ENCODE data around the gene KAZN.

KAZN gene

DNA sequence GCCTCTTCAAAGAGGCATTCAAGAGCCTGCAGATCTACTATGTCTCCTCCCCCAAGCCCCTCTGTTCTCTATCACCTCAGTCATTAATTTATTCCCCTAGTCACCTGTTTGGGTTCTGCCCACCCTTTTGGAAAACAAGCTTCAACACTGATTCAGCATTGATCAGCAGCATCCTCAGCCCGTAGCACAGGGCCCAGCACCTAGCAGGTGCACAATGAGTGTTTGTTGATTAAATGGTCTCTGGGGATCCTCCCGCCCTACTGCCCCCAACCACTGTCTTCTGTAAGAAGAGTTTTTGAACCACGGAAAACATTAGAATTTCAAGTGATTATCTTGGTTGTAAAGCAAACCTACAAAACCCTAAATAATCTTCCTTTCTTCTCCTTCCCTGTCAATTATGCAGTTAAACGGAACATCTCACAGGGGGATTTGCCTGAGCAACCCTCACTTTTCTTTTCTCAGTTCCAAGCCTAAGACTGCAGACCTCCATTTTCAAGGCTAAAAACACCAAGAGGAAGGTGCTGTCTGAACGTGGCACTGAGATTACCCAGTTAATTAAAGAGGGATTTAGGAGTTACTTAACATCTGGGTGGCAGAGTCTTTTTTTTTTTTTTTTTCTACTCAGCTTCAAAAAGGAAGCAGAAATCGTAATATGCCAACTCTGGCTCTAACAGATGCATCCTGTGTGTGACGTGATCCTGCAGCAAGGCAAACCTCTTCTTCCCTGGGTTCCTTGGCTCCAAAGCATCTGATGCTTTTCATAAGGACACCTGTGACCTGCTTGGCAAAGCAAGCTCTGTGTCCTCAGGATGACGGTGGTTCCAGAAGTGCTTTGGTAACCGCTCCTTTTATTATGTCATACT is 163.0 kb downstream of the KAZN start:
- DNase-seq, result no peak
- no peak overlapping the region for H3K27ac Mint-ChIP-seq
- no peaks in the 10 kb centered on the region for H3K9me3 Mint-ChIP-seq
- no peak overlapping the region for H3K4me3 Mint-ChIP-seq
- H3K27me3 Mint-ChIP-seq, result peaks cover 25% of the 10 kb centered on the region
- no peaks in the 10 kb centered on the region for H3K36me3 Mint-ChIP-seq (ENCODE audit: low read depth)
- H3K4me1 Mint-ChIP-seq (ENCODE audit: low read depth), result no peaks in the 10 kb centered on the region

GRCh38 chr1:14763977-14764376 is 165.5 kb downstream of the KAZN start:
- no peak overlapping the region for H3K4me3 Mint-ChIP-seq
- no peak for DNase-seq
- H3K27me3 Mint-ChIP-seq, result peaks cover 25% of the 10 kb centered on the region
- no peak overlapping the region for H3K27ac Mint-ChIP-seq
- H3K4me1 Mint-ChIP-seq (ENCODE audit: low read depth), result no peaks in the 10 kb centered on the region
- H3K36me3 Mint-ChIP-seq (ENCODE audit: low read depth), result no peaks in the 10 kb centered on the region
- no peaks in the 10 kb centered on the region for H3K9me3 Mint-ChIP-seq

DNA sequence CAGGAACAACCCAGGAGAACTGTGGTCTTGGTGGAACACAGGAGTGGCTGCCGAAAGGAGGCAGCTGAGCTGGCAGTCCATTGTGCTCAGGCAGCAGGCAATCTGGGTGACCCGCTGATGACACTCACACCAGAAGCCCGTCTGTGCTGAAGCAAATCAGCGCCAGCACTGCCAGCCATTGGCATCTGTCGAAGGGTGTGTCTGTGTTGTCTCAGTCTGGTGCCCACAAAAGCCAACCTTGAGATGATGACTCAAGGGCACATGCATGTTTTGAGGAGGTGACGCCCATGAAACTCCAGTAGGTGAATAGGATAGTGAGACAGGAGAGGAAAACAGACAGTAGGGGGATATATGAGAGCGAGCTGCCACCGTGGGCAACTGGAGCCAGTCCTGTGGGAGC is 167.3 kb downstream of the KAZN start:
- peaks cover 18% of the 10 kb centered on the region for H3K27me3 Mint-ChIP-seq
- H3K4me3 Mint-ChIP-seq, result no peak overlapping the region
- no peaks in the 10 kb centered on the region for H3K36me3 Mint-ChIP-seq (ENCODE audit: low read depth)
- no peak overlapping the region for H3K27ac Mint-ChIP-seq
- no peak for DNase-seq
- no peaks in the 10 kb centered on the region for H3K9me3 Mint-ChIP-seq
- no peaks in the 10 kb centered on the region for H3K4me1 Mint-ChIP-seq (ENCODE audit: low read depth)

GRCh38 chr1:14767075-14767474 is 168.6 kb downstream of the KAZN start:
- H3K27me3 Mint-ChIP-seq, result peaks cover 14% of the 10 kb centered on the region
- no peak overlapping the region for H3K4me3 Mint-ChIP-seq
- no peak for DNase-seq
- H3K4me1 Mint-ChIP-seq (ENCODE audit: low read depth), result no peaks in the 10 kb centered on the region
- H3K36me3 Mint-ChIP-seq (ENCODE audit: low read depth), result no peaks in the 10 kb centered on the region
- H3K27ac Mint-ChIP-seq, result no peak overlapping the region
- H3K9me3 Mint-ChIP-seq, result no peaks in the 10 kb centered on the region

GRCh38 chr1:14768582-14769304 is 170.3 kb downstream of the KAZN start:
- Mint-ChIP-seq H3K4me3 (no peak overlapping the region), H3K36me3 (ENCODE audit: low read depth) (no peaks in the 10 kb centered on the region), H3K4me1 (ENCODE audit: low read depth) (no peaks in the 10 kb centered on the region), H3K27ac (no peak overlapping the region), H3K9me3 (no peaks in the 10 kb centered on the region), H3K27me3 (peaks cover 10% of the 10 kb centered on the region)
- no peak for DNase-seq

GRCh38 chr1:14769486-14770274 is 171.2 kb downstream of the KAZN start:
- Mint-ChIP-seq H3K4me3 (no peak overlapping the region), H3K27ac (no peak overlapping the region), H3K4me1 (ENCODE audit: low read depth) (no peaks in the 10 kb centered on the region), H3K27me3 (peaks cover 6% of the 10 kb centered on the region), H3K36me3 (ENCODE audit: low read depth) (no peaks in the 10 kb centered on the region), H3K9me3 (no peaks in the 10 kb centered on the region)
- no peak for DNase-seq

- Mint-ChIP-seq H3K27me3 (peaks cover 8% of the 10 kb centered on the region), H3K36me3 (ENCODE audit: low read depth) (no peaks in the 10 kb centered on the region), H3K4me3 (no peak overlapping the region), H3K4me1 (ENCODE audit: low read depth) (peaks cover 2% of the 10 kb centered on the region), H3K9me3 (no peaks in the 10 kb centered on the region), H3K27ac (no peak overlapping the region)
- no peak for DNase-seq
These were observed 175.0 kb downstream of the KAZN start for GRCh38 chr1:14773396-14774025.

- H3K36me3 Mint-ChIP-seq (ENCODE audit: low read depth), result no peaks in the 10 kb centered on the region
- H3K4me3 Mint-ChIP-seq, result no peak overlapping the region
- peaks cover 2% of the 10 kb centered on the region for H3K4me1 Mint-ChIP-seq (ENCODE audit: low read depth)
- no peaks in the 10 kb centered on the region for H3K9me3 Mint-ChIP-seq
- peaks cover 9% of the 10 kb centered on the region for H3K27me3 Mint-ChIP-seq
- H3K27ac Mint-ChIP-seq, result no peak overlapping the region
- DNase-seq, result no peak
These were observed 175.7 kb downstream of the KAZN start for GRCh38 chr1:14774225-14774624.

- H3K4me3 Mint-ChIP-seq, result no peak overlapping the region
- H3K4me1 Mint-ChIP-seq (ENCODE audit: low read depth), result peaks cover 2% of the 10 kb centered on the region
- peaks cover 9% of the 10 kb centered on the region for H3K27me3 Mint-ChIP-seq
These were observed 176.5 kb downstream of the KAZN start for GRCh38 chr1:14774988-14775387.

GRCh38 chr1:14775434-14775833 is 176.9 kb downstream of the KAZN start:
- Mint-ChIP-seq H3K36me3 (ENCODE audit: low read depth) (no peaks in the 10 kb centered on the region), H3K27ac (no peak overlapping the region), H3K4me3 (no peak overlapping the region), H3K4me1 (ENCODE audit: low read depth) (peaks cover 2% of the 10 kb centered on the region), H3K9me3 (no peaks in the 10 kb centered on the region), H3K27me3 (peaks cover 9% of the 10 kb centered on the region)
- no peak for DNase-seq

More at GRCh38 chr1:14774988-14775387, 176.5 kb downstream of the KAZN start:
- Mint-ChIP-seq H3K36me3 (ENCODE audit: low read depth) (no peaks in the 10 kb centered on the region), H3K27ac (no peak overlapping the region), H3K9me3 (no peaks in the 10 kb centered on the region)
- no peak for DNase-seq

- Mint-ChIP-seq H3K36me3 (ENCODE audit: low read depth) (no peaks in the 10 kb centered on the region), H3K9me3 (no peaks in the 10 kb centered on the region), H3K4me3 (no peak overlapping the region), H3K4me1 (ENCODE audit: low read depth) (peaks cover 2% of the 10 kb centered on the region), H3K27ac (no peak overlapping the region), H3K27me3 (peaks cover 9% of the 10 kb centered on the region)
- no peak for DNase-seq
These were observed 179.3 kb downstream of the KAZN start for GRCh38 chr1:14777516-14778506.

GRCh38 chr1:14778541-14778897 is 180.0 kb downstream of the KAZN start:
- Mint-ChIP-seq H3K9me3 (no peaks in the 10 kb centered on the region), H3K27ac (no peak overlapping the region), H3K27me3 (peaks cover 9% of the 10 kb centered on the region), H3K4me3 (no peak overlapping the region), H3K4me1 (ENCODE audit: low read depth) (peaks cover 2% of the 10 kb centered on the region), H3K36me3 (ENCODE audit: low read depth) (no peaks in the 10 kb centered on the region)
- no peak for DNase-seq
